ENCODE data around the gene ANKRD33B. TPM values are rescaled to one million over a fixed set of nuclear protein-coding genes. Genes with fewer than 3 reads are reported as not detected.

Gene ANKRD33B
- total RNA-seq, 1 experiment from 2014 or later = 14.9 TPM

- no peak for ATAC-seq
- no peak overlapping the region for H3K9ac ChIP-seq (ENCODE audit: low read length)
- no peaks in the 10 kb centered on the region for H3K9me2 ChIP-seq (replicated peaks; ENCODE audit: low read length)
- DNase-seq = no peak
- H3F3A ChIP-seq (ENCODE audit: low read length, unreplicated experiment) = no peaks in the 10 kb centered on the region
- BruUV-seq (replicated peaks) = no TSS peak
- CTCF ChIA-PET = no interaction called here
- intact Hi-C loops (cut with micrococcal nuclease) = no loop called here
- POLR2A ChIA-PET (ENCODE audit: unreplicated experiment) = no interaction called here
- no peaks in the 10 kb centered on the region for H3K4me1 ChIP-seq (ENCODE audit: insufficient read depth, low read length)
- no peak overlapping the region for H2AFZ ChIP-seq (ENCODE audit: low read length)
- no peaks in the 10 kb centered on the region for H3K9me3 ChIP-seq (ENCODE audit: low read length)
- no peaks in the 10 kb centered on the region for H3K27me3 ChIP-seq (ENCODE audit: low read length)
- H3K4me2 ChIP-seq (ENCODE audit: low read length) = no peak overlapping the region
- no peaks in the 10 kb centered on the region for H3K36me3 ChIP-seq (ENCODE audit: low read depth, low read length)
- no peaks in the 10 kb centered on the region for H3K79me2 ChIP-seq (ENCODE audit: low read length)
- TF ChIP-seq CTCF (conservative IDR thresholded peaks at IDR 0.05; ENCODE audit: low read depth, low read length) (no peak), EZH2phosphoT487 (IDR thresholded peaks at IDR 0.05; ENCODE audit: borderline replicate concordance, low read length) (no peak), EZH2 (IDR thresholded peaks at IDR 0.05; ENCODE audit: low read length, unreplicated experiment) (no peak)
- no peaks in the 10 kb centered on the region for H4K20me1 ChIP-seq (ENCODE audit: low read length)
- no peak overlapping the region for H3K27ac ChIP-seq (ENCODE audit: low read length)
- no peak overlapping the region for H3K4me3 ChIP-seq (ENCODE audit: low read length)
Observed at GRCh38 chr5:10532421-10532820, 31.4 kb upstream of the ANKRD33B start.

- CTCF ChIA-PET = no interaction called here
Observed at GRCh38 chr5:10533226-10533625, 30.6 kb upstream of the ANKRD33B start.

More at GRCh38 chr5:10533226-10533625, 30.6 kb upstream of the ANKRD33B start:
- intact Hi-C loops (cut with micrococcal nuclease) = no loop called here
- no peak overlapping the region for H3K27ac ChIP-seq (ENCODE audit: low read length)
- no peak overlapping the region for H3K9ac ChIP-seq (ENCODE audit: low read length)
- H3K4me1 ChIP-seq (ENCODE audit: insufficient read depth, low read length) = no peaks in the 10 kb centered on the region; the same call in 1 of the 2 replicates
- H3K9me2 ChIP-seq (replicated peaks; ENCODE audit: low read length) = no peaks in the 10 kb centered on the region
- no peak overlapping the region for H2AFZ ChIP-seq (ENCODE audit: low read length)
- POLR2A ChIA-PET (ENCODE audit: unreplicated experiment) = no interaction called here
- H3F3A ChIP-seq (ENCODE audit: low read length, unreplicated experiment) = no peaks in the 10 kb centered on the region
- H3K36me3 ChIP-seq (ENCODE audit: low read depth, low read length) = no peaks in the 10 kb centered on the region
- ATAC-seq = no peak
- no peaks in the 10 kb centered on the region for H3K9me3 ChIP-seq (ENCODE audit: low read length)
- TF ChIP-seq EZH2phosphoT487 (IDR thresholded peaks at IDR 0.05; ENCODE audit: borderline replicate concordance, low read length) (no peak), CTCF (conservative IDR thresholded peaks at IDR 0.05; ENCODE audit: low read depth, low read length) (no peak), EZH2 (IDR thresholded peaks at IDR 0.05; ENCODE audit: low read length, unreplicated experiment) (no peak)
- no peak for DNase-seq
- no peaks in the 10 kb centered on the region for H4K20me1 ChIP-seq (ENCODE audit: low read length)
- BruUV-seq (replicated peaks) = no TSS peak
- H3K79me2 ChIP-seq (ENCODE audit: low read length) = no peaks in the 10 kb centered on the region
- H3K4me3 ChIP-seq (ENCODE audit: low read length) = no peak overlapping the region
- no peak overlapping the region for H3K4me2 ChIP-seq (ENCODE audit: low read length)
- H3K27me3 ChIP-seq (ENCODE audit: low read length) = no peaks in the 10 kb centered on the region

Data from PC-3 (cell line).